Thyroid gland (tissue), 4 donors: Measurements from ENCODE around the gene FTCD.

Source experiments
- POLR2A ChIP-seq, 2 donors: fragments of 450-650 bp; IDR thresholded peaks; one replicate each; pipeline ENCODE4 v1.6.1; 2017; ENCODE audit warnings: antibody characterized with exemption in 2 of 2, mild to moderate bottlenecking in 2 of 2, moderate library complexity in 1 of 2
- TF ChIP-seq, protein P1 (sequence below), 6 experiments: fragments of 200-600 bp in 3 of 6; fragments of 450-650 bp in 3 of 6; sonication (generic) in 3 of 6; IDR thresholded peaks; one replicate each; pipeline ENCODE4 v1.5.1; 2016 to 2019; ENCODE audit warnings: antibody characterized with exemption in 6 of 6, mild to moderate bottlenecking in 2 of 6, inconsistent platforms in 1 of 6, moderate library complexity in 1 of 6

DNA sequence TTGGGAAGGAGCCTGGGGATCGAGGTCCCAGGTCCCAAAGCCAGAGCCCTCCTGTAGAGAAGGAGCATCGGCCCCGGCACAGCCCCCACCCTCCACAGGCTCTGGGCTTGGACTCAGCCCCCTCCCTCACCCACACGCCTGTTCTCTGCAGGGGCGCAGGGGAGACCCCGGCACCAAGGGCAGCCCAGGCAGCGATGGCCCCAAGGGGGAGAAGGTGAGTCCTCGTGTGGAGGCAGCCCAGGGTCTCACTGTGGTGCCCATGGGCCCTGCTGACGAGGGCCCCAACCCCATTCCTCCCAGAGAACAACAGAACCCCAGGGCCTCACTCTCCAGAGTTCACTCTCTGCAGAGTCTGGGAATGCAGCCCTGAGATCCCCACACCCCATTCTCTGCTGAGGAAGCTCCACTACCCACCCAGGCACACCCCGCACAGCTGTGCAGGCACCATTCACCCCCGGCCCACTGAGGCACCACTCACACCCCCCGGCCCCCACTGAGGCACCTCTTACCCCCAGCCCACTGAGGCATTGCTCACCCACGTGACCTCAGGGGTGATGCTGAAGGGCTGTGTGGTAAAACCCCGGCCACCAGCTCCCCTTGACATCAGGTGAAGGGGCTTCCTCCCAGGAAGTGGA is 35.6 kb downstream of the FTCD start:
- TF ChIP-seq, protein P1, sequence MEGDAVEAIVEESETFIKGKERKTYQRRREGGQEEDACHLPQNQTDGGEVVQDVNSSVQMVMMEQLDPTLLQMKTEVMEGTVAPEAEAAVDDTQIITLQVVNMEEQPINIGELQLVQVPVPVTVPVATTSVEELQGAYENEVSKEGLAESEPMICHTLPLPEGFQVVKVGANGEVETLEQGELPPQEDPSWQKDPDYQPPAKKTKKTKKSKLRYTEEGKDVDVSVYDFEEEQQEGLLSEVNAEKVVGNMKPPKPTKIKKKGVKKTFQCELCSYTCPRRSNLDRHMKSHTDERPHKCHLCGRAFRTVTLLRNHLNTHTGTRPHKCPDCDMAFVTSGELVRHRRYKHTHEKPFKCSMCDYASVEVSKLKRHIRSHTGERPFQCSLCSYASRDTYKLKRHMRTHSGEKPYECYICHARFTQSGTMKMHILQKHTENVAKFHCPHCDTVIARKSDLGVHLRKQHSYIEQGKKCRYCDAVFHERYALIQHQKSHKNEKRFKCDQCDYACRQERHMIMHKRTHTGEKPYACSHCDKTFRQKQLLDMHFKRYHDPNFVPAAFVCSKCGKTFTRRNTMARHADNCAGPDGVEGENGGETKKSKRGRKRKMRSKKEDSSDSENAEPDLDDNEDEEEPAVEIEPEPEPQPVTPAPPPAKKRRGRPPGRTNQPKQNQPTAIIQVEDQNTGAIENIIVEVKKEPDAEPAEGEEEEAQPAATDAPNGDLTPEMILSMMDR (IDR thresholded peaks at IDR 0.05) = no peak
- TF ChIP-seq POLR2A (IDR thresholded peaks at IDR 0.05) = no peak
